ENCODE data around the gene CRYBB3. TPM values are rescaled to one million over a fixed set of nuclear protein-coding genes. Genes with fewer than 3 reads are reported as not detected.

CRYBB3 gene
- total RNA-seq, 2 donors from 2014 or later = 1.8 TPM; not detected in 1

- DNase-seq (ENCODE audit: low spot score) (no peak), ATAC-seq (ENCODE audit: insufficient number of reproducible peaks, low FRiP score, low read depth) (peak; percentile 37)
- peak overlapping the region in 1 of 2 donors; percentile 24 for H3K27ac ChIP-seq
- H3K36me3 ChIP-seq = peaks cover 65% of the 10 kb centered on the region
- H3K27me3 ChIP-seq (replicated peaks; ENCODE audit: insufficient read depth) = no peaks in the 10 kb centered on the region
- no peak overlapping the region for H3K4me3 ChIP-seq
- peaks cover 7 to 8% of the 10 kb centered on the region in 2 donors for H3K4me1 ChIP-seq (ENCODE audit: control insufficient read depth in 1 of 2, low read depth in 2 of 2)
- TF ChIP-seq CTCF (IDR thresholded peaks at IDR 0.05) = no peak
- no peaks in the 10 kb centered on the region for H3K9me3 ChIP-seq
These were observed 17.2 kb upstream of the CRYBB3 start for GRCh38 chr22:25182131-25183110.

- no peaks in the 10 kb centered on the region for H3K9me3 ChIP-seq
- H3K4me1 ChIP-seq (ENCODE audit: control insufficient read depth in 1 of 2, low read depth in 2 of 2) = peaks cover 7 to 8% of the 10 kb centered on the region in 2 donors
- H3K27me3 ChIP-seq (replicated peaks; ENCODE audit: insufficient read depth) = no peaks in the 10 kb centered on the region
- H3K4me3 ChIP-seq = no peak overlapping the region
- TF ChIP-seq CTCF (IDR thresholded peaks at IDR 0.05) = no peak
- no peak for DNase-seq (ENCODE audit: low spot score)
- H3K27ac ChIP-seq = no peak overlapping the region
- ATAC-seq (ENCODE audit: insufficient number of reproducible peaks, low FRiP score, low read depth) = no peak
- peaks cover 59% of the 10 kb centered on the region for H3K36me3 ChIP-seq
These were observed 15.6 kb upstream of the CRYBB3 start for GRCh38 chr22:25183949-25184619.

- H3K9me3 ChIP-seq = no peaks in the 10 kb centered on the region
- TF ChIP-seq CTCF (IDR thresholded peaks at IDR 0.05) = no peak
- H3K36me3 ChIP-seq = peaks cover 52% of the 10 kb centered on the region
- no peak for DNase-seq (ENCODE audit: low spot score)
- H3K27ac ChIP-seq = no peak overlapping the region
- no peak for ATAC-seq (ENCODE audit: insufficient number of reproducible peaks, low FRiP score, low read depth)
- peaks cover 7 to 8% of the 10 kb centered on the region in 2 donors for H3K4me1 ChIP-seq (ENCODE audit: control insufficient read depth in 1 of 2, low read depth in 2 of 2)
- no peaks in the 10 kb centered on the region for H3K27me3 ChIP-seq (replicated peaks; ENCODE audit: insufficient read depth)
- no peak overlapping the region for H3K4me3 ChIP-seq
These were observed 13.5 kb upstream of the CRYBB3 start for GRCh38 chr22:25186140-25186539.

- no peak for ATAC-seq (ENCODE audit: insufficient number of reproducible peaks, low FRiP score, low read depth)
- DNase-seq (ENCODE audit: low spot score) = no peak
- H3K4me3 ChIP-seq = no peak overlapping the region
- H3K9me3 ChIP-seq = no peaks in the 10 kb centered on the region
- H3K36me3 ChIP-seq = peaks cover 53% of the 10 kb centered on the region
- no peaks in the 10 kb centered on the region for H3K27me3 ChIP-seq (replicated peaks; ENCODE audit: insufficient read depth)
- no peak overlapping the region for H3K27ac ChIP-seq
- TF ChIP-seq CTCF (IDR thresholded peaks at IDR 0.05) = no peak
- peaks cover 3 to 5% of the 10 kb centered on the region in 2 donors for H3K4me1 ChIP-seq (ENCODE audit: control insufficient read depth in 1 of 2, low read depth in 2 of 2)
These were observed 12.2 kb upstream of the CRYBB3 start for GRCh38 chr22:25187469-25187868.

- peaks cover 45% of the 10 kb centered on the region for H3K36me3 ChIP-seq
- no peak for ATAC-seq (ENCODE audit: insufficient number of reproducible peaks, low FRiP score, low read depth)
These were observed 7.3 kb upstream of the CRYBB3 start for GRCh38 chr22:25192406-25192805.

More at GRCh38 chr22:25192406-25192805, 7.3 kb upstream of the CRYBB3 start:
- Histone ChIP-seq H3K4me3 (no peak overlapping the region), H3K27me3 (replicated peaks; ENCODE audit: insufficient read depth) (no peaks in the 10 kb centered on the region), H3K4me1 (ENCODE audit: control insufficient read depth in 1 of 2, low read depth in 2 of 2) (no peaks in the 10 kb centered on the region), H3K9me3 (no peaks in the 10 kb centered on the region), H3K27ac (no peak overlapping the region)
- DNase-seq (ENCODE audit: low spot score) = no peak
- TF ChIP-seq CTCF (IDR thresholded peaks at IDR 0.05) = no peak

Data from thoracic aorta (tissue), 2 donors.